Stimulated activated CD8-positive, alpha-beta memory T cell treated with anti-CD3 and anti-CD28 coated beads, Interleukin-12 subunit alpha, Interleukin-12 subunit beta, amount 100 ng/mL, for 24 hours (primary cell): Measurements from ENCODE around the gene NDUFAF8.
A peak's percentile ranks its signal among the peaks of the same experiment; 100 is the strongest.

Experiments
- DNase-seq: peaks from one replicate; pipeline ENCODE4 v3.0.0-alpha.2; 2020; ENCODE audit errors: extremely low read depth

Gene NDUFAF8

DNA sequence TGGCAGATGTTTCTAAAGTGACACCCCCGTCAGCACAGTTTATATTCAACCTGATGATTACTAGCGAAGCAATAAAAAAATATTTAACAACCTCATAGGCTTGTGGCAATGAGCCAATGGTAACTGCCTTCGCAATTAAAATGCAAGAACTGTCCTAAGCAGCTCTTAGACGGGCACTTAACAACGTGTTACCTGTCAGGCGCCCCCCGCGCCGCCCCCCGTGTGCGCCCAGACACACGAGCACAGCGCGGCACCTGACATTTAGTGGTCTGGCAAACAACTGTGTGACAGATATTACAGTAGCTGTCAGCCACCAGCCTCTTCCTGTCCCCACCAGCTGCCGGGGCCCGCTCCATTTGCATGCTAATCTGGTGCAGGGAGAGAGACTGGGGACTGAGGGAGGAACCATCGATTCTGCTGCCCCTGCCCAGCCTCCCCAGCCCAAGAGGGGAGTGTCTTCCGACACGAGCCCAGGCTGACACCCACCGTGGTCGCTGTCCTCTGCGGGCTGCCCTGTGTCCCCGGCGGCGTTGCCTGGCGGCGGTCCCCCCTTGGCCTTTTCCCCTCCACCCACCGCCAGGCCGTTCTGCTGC is 12.7 kb downstream of the NDUFAF8 start:
- no peak for DNase-seq

DNA sequence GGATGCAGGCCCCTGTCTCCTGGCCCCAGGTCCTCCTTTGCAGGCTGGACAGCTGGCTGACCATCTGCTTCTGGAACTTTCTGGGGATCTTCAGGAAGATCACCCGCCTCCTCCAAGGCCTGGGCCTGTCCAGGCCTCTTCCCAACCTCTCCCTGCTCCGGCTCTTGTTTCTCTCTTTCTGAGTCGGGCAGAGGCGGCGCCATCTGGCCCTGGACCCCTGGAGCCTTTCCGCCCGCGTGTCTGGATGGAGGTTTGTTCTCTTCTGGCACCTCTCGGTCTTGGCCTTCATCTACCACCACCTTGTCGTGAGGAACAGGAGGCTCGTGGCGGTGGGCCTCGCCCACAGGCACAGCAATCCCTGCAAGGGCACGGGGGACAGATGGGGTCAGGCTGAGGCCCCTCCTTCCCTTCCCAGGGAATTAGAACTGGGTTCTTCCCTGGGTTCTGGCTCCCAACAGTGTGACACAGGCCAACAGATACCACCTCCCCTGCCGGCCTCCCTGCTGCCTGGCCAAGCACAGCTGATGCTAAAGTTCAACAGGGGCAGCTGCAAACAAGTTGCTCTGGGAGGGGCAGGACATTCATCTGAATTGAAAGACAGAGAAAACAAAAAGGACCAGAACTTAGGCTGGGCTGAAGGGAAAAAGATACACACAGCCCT is 13.3 kb downstream of the NDUFAF8 start:
- DNase-seq, result no peak

DNA sequence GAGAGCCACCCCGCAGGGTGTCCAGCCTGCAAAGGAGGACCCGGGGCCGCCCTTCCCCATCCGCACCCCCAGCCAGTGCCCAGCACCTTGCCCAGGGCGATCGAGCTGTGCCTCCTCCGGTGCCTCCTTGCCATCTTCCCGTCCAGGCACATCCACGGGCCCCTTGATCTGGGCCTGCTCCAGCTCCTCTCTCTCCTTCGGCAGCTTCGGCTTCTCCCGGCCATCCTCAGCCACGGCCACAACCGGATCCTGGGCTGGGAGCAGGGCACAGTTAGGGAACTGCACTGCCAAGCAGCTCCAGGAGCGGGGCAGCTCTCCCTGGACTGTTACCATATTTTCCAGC is 13.8 kb downstream of the NDUFAF8 start:
- no peak for DNase-seq

DNA sequence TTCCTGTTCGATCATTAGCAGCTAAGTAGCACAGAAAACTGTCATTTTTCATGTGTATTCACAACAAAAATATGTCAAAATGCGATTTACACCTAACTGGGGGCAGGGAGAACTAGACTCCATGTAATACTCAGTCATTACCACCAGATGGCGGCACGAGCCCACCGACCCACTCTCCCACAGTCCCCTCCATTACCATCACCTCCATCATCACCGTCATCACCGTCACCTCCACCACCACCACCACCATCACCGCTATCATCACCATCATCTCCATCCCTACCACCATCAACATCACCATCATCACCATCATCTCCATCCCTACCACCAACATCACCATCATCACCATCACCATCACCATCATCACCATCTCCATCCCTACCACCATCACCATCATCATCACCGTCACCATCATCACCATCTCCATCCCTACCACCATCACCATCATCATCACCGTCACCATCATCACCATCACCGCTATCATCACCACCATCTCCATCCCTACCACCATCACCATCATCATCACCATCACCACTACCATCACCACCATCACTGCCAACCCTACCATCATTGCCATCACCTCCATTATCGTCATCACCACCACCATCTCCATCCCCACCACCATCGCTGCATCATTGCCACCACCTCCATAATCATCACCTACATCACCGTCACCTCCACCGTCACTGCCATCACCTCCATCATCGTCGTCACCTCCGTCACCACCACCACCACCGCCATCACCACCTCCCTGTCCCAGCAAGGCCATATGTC is 14.4 kb downstream of the NDUFAF8 start:
- DNase-seq, result peak; percentile 19

DNA sequence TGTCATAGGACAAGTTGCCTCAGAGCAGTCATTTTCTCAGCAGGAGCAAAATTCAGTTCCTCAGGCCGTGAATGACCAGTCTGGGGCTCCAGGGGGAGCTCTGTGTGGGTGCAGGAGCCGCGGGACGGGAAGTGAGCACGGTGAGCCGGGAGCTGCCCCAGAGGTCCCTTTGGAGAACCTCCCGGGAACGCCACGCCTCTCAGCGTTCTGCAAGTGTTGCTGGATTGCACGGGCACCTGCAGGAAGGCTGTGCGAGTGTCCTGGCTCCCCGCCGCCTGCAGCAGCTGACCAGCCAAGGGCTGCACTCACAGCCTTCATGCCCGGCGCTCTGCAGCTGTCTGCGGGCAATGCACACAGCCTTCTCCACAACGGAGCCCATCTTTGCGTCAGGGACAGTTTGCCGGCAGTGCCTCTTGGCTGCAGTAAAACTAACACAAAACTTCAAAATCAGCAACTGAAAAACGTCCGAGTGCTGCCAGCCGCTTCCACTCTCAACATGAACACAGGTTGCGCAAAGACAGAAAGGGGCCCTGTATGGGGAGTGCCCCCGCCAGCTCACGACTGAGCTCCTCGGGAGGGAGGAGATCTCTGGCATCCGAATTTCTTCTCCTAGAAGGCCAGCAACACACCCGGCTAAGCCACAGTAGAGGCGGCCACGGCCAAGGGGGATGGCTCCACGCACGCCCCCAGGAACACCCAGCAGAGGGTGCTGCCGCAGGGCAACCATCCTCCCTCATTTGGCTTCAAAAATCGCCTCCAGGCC is 16.0 kb downstream of the NDUFAF8 start:
- DNase-seq, result no peak

DNA sequence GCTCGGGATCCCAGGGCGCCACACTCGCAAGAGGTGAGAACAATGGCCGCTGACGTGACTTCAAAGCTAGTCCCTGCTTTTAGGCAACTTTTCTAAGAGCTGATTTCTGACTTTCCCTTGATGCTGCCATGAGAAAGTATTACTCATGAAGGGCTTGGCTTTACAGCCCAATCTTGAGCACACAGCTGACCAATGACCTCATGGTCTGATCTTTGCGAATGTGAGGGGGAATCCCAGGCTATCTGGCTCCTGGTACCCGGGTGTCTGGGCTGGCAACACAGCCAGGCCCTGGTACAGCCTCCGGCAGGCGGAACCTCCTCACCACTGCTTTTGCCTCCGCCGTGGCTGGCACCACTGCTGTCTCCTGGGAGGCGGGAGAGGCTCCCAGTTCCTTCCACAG is 17.5 kb downstream of the NDUFAF8 start:
- DNase-seq, result no peak

DNA sequence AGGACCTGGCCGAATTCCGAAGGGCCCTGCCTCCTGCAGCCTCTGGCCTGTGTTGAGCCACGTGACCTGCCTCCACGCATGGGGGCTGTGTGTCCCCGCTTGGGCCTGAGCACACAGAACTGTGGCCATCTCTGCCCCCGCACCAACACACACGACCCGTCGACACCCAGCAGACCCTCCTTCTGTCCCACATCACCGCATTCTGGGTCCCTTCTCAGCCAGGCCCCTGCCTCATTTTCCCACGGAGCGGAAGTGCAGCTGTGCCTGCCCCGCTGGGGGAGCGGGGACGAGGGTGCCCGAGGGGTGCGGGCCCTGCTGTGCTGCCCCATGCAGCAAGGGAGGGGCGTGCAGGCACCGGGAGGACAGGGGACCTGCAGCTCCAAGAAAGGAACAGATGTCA is 18.4 kb downstream of the NDUFAF8 start:
- no peak for DNase-seq

DNA sequence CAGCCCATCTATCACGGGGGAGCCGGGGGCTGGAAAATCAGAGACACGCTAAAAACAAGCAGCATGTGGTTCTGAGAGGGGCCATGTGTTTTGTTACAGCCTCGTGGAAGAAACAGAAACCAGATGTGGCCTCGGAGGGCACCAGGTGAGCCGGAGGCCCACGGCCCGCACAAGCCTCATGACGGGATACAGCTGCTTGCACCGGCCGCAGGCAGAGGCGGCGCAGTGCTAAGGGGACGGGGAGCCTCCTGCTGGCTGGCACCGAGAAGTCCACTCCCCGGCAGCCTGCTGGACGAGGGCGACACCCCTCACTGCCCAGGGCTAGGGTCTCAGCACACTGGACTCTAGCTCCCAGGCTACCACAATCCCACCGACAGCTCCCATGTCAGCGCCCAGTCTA is 19.2 kb downstream of the NDUFAF8 start:
- no peak for DNase-seq

DNA sequence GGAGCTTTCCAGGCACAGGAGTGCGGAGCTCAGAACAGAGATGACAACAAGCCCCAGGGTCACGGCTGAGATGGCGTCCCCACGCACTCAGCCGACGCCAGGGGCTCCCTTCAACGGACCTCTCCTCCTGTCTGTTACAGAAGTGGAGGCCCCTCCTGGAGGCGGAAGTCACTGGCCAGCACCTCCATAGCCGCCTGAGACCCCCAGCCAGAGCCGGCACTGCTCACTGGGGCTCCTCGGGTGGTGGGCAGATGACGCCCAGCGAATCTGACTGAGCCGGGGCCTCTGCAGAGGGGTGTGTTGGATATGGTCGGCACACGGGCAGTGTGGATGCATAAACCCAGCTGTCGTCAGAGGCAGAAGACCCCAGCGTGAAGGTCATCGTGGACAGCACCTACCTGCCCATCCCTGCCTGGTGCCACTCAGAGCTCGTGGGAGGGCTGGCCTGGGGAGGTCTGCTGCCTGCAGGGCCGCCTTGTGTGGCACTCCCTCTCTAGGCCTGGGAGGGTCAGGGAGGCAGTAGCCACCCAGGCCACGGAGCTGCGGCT is 20.0 kb downstream of the NDUFAF8 start:
- no peak for DNase-seq

DNA sequence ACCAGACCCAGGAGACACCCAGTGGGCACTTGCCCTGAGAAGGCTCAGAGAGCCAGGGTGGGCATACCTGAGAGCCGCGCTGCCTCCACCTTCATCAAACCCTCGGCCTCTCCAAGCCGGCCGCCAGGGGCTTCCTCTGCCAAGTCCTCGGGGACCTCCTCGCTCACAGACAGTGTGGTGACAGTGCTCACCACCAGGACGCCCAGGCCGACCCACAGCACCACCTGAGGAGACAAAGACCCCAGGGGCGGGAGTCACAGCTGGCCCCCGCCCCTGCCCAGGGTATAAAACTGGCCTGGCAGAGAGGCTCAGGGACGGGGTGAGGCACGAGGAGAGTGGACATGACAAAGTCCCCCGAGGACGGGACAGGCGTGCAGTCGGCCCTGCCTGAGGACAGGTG is 21.1 kb downstream of the NDUFAF8 start:
- no peak for DNase-seq

DNA sequence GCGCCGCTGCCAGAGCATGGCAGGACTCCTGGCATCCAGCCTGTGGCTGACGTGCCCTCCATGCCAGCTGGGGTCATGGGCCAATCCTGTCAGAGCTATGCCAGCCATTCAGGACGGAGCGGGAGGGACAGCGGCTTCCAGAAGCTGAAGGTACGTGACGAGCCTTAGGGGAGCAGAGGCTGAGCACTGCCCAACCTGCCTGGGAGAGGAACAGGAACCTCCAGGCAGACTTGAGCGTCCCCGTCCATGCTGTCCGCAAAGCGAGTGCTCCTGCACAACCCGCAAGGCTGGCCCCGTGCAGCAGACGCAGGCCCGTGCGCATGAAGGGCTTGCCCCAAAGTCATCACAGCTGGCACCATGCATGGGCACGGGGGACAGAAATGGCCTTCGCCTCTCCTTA is 21.5 kb downstream of the NDUFAF8 start:
- DNase-seq, result no peak

DNA sequence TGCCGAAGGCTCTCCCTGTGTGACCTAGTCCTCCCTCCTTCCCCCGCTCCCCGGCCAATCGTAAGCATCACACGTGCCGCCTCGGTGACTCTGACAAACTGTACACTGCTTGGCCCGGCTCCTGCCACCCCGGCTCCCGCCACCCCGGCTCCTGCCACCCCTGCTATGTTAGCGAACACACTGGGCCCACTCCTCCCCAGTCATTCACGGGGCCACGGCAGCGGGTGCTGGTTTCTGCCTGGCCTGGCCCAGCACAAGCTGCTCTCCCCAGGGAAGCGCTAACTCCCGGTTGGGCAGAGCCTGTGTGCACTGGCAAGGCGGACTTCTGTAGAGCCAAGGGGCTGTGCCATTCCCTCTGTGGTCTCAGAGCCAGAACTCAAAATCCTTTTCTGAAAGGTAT is 22.0 kb downstream of the NDUFAF8 start:
- no peak for DNase-seq

DNA sequence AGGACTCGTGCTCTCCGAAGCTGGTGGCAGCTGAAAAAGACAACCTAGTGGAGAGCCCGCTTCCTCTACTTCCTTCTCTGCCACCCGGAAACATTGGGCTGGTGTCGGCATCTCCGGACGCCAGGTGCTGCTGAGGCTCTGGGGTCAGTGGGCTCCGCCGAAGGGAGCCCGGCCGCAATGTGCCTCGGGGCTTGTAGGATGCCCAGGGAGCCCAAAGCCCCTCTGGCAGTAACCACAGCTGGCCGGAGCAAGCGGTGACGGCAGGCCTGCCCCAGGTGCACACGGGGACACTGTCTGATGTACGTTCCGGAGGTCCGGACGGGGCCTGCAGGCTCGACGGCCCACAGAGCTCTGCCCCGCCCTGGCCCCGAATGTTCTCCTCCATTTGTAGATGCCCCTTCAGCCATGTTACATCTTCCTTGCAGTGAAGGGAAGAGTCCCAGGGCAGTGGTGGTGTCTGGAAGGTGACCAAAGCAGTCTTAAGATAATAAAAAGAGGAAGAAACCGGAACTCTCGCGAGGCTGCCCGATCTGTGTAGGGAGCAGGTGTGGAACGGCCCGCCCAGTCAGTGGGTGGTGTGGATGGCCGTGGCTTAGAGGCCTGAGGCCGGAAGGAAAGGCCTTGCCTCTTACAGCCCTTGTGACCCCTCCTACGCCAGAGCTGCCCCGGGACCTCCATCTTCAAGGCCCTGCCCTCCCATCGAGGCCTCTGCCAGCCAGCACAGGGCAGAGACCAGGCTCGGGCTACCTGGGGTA is 22.6 kb downstream of the NDUFAF8 start:
- no peak for DNase-seq

DNA sequence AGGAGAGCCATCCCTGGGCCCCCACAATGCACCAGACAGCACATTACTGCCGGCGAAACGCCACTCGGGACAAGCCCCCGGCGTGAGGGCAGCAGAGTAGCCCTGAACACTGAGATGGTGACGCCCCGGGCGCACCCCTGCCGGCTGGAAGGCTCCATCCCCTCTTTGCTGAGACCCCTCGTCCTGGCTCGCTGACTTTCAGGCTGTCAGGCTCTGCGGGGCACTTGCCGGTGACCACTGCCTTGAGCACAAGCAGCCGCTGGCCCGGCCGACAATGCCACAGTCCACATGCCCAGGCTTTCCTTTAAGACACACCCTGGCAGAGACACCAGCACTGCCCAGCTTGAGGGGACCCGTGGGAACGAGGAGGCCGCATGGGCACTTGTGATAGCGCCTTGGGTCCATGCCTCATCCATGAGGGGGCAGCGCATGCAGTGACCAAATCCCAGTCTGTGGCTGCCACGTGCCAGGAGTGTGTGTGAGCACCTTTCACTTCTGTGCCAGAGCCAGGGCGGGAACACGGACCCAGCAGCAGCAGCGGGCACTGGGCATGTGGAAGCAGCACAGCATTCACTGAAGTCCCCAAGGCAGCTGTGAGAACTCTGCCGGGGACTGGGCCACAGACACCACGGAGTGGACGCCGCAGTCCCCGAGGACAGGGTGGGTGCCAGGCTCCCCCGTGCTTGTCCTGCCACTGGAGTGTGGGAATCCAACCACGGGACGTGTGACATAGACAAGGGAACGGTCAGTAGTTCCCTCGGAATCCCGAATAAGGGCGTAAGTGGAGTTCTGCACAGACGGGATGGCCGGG is 24.5 kb downstream of the NDUFAF8 start:
- no peak for DNase-seq

DNA sequence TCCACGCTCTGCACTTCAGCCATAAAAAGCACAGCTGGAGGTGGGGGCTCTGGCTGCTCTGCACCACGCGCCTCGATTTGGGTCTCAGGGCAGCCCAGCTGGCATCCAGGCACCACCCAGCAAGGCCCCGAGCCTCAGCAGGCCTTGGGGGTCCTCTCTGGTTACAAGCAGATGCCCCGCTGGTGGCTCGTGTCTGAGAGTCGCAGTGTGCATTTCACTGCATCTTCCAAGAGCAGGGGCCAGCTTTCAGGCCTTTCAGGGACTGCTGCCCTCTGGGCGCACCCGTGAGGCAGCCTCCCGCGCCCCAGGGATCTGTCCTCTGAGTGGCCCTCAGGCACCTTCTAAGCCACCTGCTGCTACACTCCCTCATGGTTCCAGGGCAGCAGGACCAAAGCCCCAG is 25.5 kb downstream of the NDUFAF8 start:
- DNase-seq, result no peak

DNA sequence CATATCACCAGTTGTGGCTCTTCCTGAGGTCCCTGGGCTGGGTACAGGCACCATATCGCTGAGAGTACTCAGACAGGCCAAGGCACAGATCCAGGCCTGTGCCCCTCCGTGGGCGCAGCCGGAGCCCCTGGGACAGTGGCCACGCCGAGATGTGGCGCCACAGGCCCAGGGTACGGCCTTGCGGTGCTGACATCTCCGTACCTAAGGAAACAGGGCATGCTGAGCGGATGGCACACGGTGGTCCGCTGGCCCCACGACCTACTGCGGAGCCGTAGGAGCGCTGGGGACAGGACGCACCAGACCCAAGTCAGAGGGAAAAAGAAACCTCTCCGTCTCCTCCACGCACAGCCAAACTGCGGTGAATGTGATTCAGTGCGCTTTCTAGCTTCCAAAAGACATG is 26.5 kb downstream of the NDUFAF8 start:
- DNase-seq, result no peak

DNA sequence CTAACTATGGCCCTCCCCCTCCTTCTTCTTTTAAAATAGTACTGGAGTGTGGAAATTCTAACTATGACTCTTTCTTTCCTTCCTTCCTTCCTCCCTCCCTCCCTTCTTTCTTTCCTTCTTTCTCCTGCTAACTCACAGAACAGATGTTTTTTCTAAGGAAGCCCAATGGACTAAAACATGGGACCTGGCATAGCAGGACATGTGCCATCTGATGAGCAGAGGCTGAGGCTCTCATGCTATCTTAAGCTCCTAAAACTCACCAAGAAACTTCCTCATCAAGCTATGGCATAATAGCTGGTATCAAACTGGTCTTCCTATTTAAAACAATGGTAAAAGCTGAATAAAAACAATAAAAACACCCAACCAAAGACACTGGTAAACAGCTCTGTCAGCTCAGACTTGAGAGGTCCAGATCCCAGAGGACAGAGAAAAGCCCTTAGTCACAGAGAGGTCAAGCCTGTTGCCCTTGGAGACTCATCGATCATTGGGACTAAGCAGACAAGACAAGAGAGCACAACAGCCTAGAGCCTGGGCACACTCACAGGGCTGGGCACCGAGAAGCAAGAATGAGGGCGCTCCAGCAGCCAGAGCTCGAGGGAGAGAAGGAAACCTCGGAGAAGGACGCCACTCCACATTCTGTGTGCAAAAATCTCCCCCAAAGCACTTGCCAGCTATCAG is 28.4 kb downstream of the NDUFAF8 start:
- no peak for DNase-seq

DNA sequence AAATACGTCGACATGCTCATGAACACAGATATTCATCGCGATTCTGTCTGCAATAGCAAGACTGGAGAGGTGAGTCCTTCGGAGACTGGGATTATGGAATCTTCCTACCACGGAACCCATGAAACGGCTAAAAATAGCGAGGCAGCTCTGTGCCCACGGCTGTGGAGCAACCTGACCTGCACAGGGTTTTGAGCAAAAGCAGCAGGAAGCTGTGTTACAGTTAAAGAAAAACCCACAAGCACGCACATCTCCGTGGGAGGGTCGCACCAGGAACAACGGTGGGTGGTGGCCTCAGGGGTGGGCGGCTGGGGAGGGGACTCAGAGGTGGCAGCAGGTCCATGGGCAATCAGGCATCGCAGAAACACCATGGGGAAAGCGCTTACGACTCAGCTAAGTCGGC is 31.2 kb downstream of the NDUFAF8 start:
- DNase-seq, result no peak

DNA sequence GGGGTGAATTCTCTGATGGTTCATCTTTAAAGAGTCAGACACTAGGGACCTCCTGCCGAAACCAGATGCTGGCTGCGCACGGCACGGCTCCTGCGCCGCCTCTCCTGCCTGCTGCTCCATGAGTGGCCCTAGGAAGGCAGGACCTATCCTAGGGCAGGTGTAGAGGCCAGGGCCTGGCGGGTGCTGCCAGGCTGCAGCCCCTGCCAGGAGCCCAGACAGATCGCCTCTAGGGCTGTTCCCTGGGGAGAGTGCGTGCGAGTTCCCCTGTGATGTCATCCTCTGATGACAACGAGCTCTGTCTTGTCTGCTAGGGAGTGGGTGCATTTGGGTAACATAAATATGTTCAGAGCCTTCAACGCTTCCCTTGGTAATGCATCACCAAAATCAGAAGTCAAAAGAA is 32.1 kb downstream of the NDUFAF8 start:
- DNase-seq, result no peak

DNA sequence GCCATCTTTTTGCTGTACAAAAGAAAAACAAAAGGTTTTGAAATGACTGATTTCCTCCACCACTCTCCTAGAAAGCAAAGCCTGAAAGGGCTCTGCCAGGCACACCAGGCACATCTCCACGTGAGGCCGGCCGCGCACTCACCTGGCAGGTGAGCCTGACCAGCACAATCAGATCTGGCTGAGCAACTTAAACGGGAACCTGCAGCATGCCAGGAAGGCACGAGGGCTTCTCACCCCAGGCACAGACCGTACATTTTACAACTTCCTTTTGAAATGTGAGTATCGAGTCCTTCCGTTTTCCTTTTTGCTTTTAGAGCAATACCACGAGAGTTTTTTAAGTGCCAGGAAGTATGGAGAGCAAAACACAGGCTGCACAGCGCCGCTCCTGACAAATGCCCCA is 33.5 kb downstream of the NDUFAF8 start:
- DNase-seq, result no peak
